ENCODE results near the gene TMEM185B. TPM values are rescaled to one million over a fixed set of nuclear protein-coding genes. Genes with fewer than 3 reads are reported as not detected.
"Not testable (repeated sequence)": the region's sequence is repeated elsewhere in the genome, so short reads cannot be mapped to it uniquely, and the experiment has no call there.

The TMEM185B gene
- total RNA-seq, 1 donor from 2014 or later: 36.4 TPM

- no peak for DNase-seq (ENCODE audit: low spot score)
- no peak overlapping the region for H3K27ac Mint-ChIP-seq (ENCODE audit: unreplicated experiment)
- no peaks in the 10 kb centered on the region for H3K27me3 Mint-ChIP-seq (ENCODE audit: low read depth)
- peaks cover 26% of the 10 kb centered on the region for H3K4me1 Mint-ChIP-seq (ENCODE audit: low read depth)
- peaks cover 2% of the 10 kb centered on the region for H3K9me3 Mint-ChIP-seq (ENCODE audit: low read depth)
- no peak for TF ChIP-seq CTCF (IDR thresholded peaks at IDR 0.05)
- no peak overlapping the region for H3K4me3 Mint-ChIP-seq (ENCODE audit: unreplicated experiment)
- H3K36me3 Mint-ChIP-seq (ENCODE audit: low read depth): no peaks in the 10 kb centered on the region
These were observed 15.7 kb upstream of the TMEM185B start for GRCh38 chr2:120238728-120239487.

GRCh38 chr2:120237491-120237902 is 14.3 kb upstream of the TMEM185B start:
- Mint-ChIP-seq H3K27ac (ENCODE audit: unreplicated experiment) (no peak overlapping the region), H3K9me3 (ENCODE audit: low read depth) (peaks cover 2% of the 10 kb centered on the region), H3K27me3 (ENCODE audit: low read depth) (no peaks in the 10 kb centered on the region), H3K4me3 (ENCODE audit: unreplicated experiment) (no peak overlapping the region), H3K36me3 (ENCODE audit: low read depth) (no peaks in the 10 kb centered on the region), H3K4me1 (ENCODE audit: low read depth) (peaks cover 23% of the 10 kb centered on the region)
- no peak for TF ChIP-seq CTCF (IDR thresholded peaks at IDR 0.05)
- no peak for DNase-seq (ENCODE audit: low spot score)

GRCh38 chr2:120236791-120237190 is 13.6 kb upstream of the TMEM185B start:
- H3K9me3 Mint-ChIP-seq (ENCODE audit: low read depth): peaks cover 2% of the 10 kb centered on the region
- H3K4me1 Mint-ChIP-seq (ENCODE audit: low read depth): peaks cover 23% of the 10 kb centered on the region
- no peak overlapping the region for H3K4me3 Mint-ChIP-seq (ENCODE audit: unreplicated experiment)
- no peaks in the 10 kb centered on the region for H3K27me3 Mint-ChIP-seq (ENCODE audit: low read depth)
- H3K36me3 Mint-ChIP-seq (ENCODE audit: low read depth): no peaks in the 10 kb centered on the region
- H3K27ac Mint-ChIP-seq (ENCODE audit: unreplicated experiment): no peak overlapping the region
- no peak for DNase-seq (ENCODE audit: low spot score)
- TF ChIP-seq CTCF (IDR thresholded peaks at IDR 0.05): no peak

- H3K4me1 Mint-ChIP-seq (ENCODE audit: low read depth): peaks cover 23% of the 10 kb centered on the region
- no peak overlapping the region for H3K4me3 Mint-ChIP-seq (ENCODE audit: unreplicated experiment)
- H3K27ac Mint-ChIP-seq (ENCODE audit: unreplicated experiment): no peak overlapping the region
- peaks cover 2% of the 10 kb centered on the region for H3K9me3 Mint-ChIP-seq (ENCODE audit: low read depth)
- no peak for DNase-seq (ENCODE audit: low spot score)
- TF ChIP-seq CTCF (IDR thresholded peaks at IDR 0.05): no peak
- no peaks in the 10 kb centered on the region for H3K27me3 Mint-ChIP-seq (ENCODE audit: low read depth)
- H3K36me3 Mint-ChIP-seq (ENCODE audit: low read depth): no peaks in the 10 kb centered on the region
These were observed 13.1 kb upstream of the TMEM185B start for GRCh38 chr2:120236316-120236715.

GRCh38 chr2:120235681-120236080 is 12.5 kb upstream of the TMEM185B start:
- Mint-ChIP-seq H3K27ac (ENCODE audit: unreplicated experiment) (no peak overlapping the region), H3K27me3 (ENCODE audit: low read depth) (no peaks in the 10 kb centered on the region), H3K4me3 (ENCODE audit: unreplicated experiment) (no peak overlapping the region), H3K9me3 (ENCODE audit: low read depth) (peaks cover 2% of the 10 kb centered on the region), H3K4me1 (ENCODE audit: low read depth) (peaks cover 23% of the 10 kb centered on the region), H3K36me3 (ENCODE audit: low read depth) (no peaks in the 10 kb centered on the region)
- DNase-seq (ENCODE audit: low spot score): no peak
- TF ChIP-seq CTCF (IDR thresholded peaks at IDR 0.05): no peak

GRCh38 chr2:120235158-120235557 is 12.0 kb upstream of the TMEM185B start:
- H3K27me3 Mint-ChIP-seq (ENCODE audit: low read depth); H3K4me3 Mint-ChIP-seq (ENCODE audit: unreplicated experiment); H3K9me3 Mint-ChIP-seq (ENCODE audit: low read depth); DNase-seq (ENCODE audit: low spot score); H3K27ac Mint-ChIP-seq (ENCODE audit: unreplicated experiment); H3K36me3 Mint-ChIP-seq (ENCODE audit: low read depth): not testable (repeated sequence)
- H3K4me1 Mint-ChIP-seq (ENCODE audit: low read depth): peaks cover 23% of the 10 kb centered on the region
